Stimulated activated CD4-positive, alpha-beta T cell treated with anti-CD3 and anti-CD28 coated beads, TNF-alpha, amount 100 ng/mL, for 48 hours (primary cell): ENCODE results near the gene ILKAP.

Experiments
- DNase-seq, 3 donors: peaks; one replicate each; pipeline ENCODE4 v3.0.0-alpha.2; 2020; ENCODE audit warnings: low read depth in 3 of 3

ILKAP gene

DNA sequence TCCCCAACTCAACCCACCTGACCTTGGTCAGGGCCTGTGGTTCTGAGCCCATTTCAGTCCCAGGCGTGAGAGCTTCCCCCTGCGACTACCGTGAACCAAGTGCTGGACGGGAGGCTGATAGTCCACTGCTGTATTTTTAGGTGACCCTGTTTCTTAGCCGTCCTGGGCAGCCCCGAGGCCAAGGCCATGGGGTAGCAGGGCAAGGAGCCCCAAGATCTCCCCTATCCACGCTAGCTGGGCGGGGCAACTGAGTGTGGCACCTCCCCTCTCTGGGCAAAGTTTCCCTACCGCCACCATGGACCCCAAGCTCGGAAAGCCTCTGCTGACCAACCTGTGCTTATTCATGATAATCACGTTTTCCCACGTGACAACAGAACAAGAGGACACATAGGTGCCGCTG lies 65.6 kb downstream of the ILKAP start:
- DNase-seq, result no peak

DNA sequence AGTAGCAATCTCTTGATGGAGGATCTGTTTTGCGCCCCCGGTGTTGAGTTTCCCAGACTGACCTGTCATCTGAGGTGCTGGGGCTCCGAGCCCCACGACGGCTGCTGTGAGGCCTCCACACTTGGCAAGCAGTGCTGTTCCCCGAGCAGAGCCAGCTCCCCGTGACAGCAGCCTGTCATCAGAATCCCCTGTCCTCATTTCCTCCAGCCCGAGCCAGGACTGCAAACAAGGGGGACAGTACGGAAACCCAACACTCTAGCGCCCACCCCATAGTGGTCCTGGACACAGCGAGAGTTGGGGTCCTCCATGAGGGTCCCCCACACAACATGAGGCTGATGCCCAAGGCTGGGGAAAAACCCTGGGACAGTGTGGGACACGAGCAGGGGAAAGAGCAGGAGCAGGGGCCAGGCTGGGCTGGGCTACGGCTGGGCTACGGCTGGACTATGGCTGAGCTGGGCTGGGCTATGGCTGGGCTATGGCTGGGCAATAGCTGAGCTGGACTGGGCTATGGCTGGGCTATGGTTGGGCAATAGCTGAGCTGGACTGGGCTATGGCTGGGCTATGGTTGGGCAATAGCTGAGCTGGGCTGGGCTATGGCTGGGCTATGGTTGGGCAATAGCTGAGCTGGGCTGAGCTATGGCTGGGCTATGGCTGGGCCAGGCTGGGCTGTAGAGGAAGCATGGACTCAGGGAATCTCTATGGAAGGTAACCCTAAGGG lies 66.5 kb downstream of the ILKAP start:
- no peak for DNase-seq

DNA sequence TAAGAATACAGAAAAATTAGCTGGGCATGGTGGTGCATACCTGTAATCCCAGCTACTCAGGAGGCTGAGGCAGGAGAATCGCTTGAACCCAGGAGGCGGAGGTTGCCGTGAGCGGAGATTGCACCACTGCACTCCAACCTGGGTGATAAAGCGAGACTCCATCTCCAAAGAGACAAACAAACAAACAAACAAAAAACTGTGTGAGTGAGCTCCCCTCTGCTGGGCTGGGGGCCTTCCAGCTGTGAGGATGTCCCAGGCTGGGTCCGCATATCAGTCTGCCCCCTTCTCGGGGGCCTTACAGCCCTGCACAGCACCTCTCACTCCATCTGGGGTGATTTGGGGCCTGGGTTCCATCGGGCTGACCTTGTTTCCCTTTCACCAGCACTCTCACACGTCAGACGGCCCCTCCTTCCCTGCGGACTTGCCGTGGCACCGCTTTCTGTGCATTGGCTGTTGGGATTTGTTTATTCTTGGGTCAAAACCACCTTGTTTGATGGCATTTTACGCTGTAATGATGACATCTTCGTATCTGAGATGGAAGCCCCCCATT lies 67.8 kb downstream of the ILKAP start:
- no peak for DNase-seq

DNA sequence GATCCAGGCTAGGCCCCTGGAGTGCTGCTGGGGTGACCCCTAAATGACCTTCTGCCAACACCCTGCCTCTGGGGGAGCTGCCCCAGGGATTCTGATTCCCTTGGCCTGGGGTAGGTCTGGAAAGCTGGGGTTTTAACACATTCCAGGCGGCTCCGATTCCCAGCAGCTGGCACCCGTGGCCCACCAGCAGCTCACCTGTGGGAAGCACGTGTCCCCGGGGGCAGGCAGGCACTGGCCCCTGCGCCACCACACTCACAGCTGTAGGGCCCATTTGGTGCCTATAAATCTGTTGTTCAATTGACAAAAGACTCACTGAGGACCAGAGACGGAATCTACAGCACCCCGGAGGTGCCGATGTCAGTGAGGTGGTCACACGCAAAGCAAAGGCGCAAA lies 69.1 kb downstream of the ILKAP start:
- DNase-seq, result no peak

DNA sequence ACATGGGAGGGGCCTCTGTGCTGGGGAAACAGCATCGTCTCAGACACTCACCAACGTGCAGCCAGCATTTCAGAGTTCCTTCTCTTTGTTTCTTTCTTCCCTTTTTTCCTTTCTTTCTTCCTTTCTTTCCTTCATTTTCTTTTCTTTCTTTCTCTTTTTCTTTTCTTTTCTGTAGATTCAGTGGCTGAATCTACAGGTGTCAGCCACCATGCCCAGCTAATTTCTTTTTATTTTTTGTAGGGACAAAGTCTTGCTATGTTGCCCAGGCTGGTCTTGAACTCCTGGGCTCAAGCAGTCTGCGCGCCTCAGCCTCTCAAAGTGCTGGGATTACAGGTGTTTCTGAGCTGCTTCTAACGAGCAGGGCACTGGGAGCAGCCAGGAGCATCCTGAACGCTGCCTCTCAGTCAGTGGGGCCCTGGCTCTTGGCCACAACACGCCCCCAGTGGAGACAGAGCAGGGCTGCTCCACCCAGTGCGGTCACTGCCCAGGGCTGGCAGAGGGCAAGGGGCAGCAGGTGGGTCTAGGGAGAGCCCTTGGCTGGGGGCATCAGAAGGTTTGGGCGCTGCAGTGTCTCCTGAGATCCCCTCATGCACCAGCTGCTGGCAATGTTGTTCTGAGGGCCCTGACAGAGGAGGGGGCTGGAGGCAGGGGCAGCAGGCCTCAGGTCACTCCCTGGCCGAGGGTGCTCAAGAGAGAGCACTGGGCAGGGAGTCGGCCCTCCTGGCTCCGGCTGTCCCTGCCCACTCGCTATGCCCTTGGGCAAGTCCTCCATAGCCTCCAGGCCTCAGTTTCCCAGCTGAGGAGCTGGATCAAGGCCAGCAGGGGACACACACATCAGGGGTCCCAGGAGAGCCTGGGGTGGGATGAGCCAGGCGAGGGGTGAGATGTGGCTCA lies 69.7 kb downstream of the ILKAP start:
- no peak for DNase-seq

DNA sequence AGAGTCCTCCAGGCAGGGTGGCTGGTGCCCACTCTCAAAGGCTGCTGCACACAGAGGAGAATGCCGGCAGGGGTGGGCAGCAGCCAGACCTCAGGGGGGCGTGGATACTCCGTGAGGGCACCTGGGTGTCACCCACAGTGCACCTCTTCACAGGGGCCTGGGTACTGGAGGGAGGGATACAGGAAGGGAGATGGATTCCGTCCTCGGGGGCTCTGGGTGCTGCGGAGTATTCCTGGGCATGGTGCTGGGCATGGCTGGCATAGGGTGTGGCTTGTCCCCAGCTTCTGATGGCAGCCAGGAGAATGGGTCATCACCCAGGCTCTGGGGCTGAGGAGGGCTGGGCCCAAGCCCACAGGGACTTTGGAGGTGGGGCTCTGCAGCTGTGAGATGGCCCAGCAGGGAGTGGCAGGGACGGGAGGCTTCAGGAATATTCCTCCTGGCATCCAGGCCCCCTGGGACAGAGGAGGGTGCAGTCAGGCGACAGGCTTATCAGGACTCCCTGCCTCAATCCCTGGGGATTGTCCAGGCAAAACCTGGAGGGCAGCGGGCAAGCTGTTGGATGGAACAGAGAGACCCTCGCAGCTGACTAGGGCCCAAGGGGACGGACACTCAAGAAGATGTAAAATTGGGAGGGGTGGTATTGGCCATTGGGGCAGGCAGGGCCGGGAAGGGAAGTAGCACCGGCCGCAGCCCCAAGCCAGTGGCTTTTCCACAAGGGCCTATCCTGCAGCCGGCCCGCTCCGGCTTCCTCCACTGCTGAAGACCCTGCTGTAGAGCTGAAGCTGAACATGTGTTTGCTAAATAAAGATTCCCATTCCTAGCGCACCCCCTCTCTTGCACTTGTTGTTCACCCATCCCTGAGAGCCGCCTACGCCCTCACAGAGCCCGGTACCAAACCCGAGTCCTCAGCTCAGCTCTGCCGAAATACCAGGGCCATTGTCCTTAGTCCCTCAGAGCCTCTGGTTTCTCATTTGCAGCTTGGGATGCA lies 70.7 kb downstream of the ILKAP start:
- no peak for DNase-seq

DNA sequence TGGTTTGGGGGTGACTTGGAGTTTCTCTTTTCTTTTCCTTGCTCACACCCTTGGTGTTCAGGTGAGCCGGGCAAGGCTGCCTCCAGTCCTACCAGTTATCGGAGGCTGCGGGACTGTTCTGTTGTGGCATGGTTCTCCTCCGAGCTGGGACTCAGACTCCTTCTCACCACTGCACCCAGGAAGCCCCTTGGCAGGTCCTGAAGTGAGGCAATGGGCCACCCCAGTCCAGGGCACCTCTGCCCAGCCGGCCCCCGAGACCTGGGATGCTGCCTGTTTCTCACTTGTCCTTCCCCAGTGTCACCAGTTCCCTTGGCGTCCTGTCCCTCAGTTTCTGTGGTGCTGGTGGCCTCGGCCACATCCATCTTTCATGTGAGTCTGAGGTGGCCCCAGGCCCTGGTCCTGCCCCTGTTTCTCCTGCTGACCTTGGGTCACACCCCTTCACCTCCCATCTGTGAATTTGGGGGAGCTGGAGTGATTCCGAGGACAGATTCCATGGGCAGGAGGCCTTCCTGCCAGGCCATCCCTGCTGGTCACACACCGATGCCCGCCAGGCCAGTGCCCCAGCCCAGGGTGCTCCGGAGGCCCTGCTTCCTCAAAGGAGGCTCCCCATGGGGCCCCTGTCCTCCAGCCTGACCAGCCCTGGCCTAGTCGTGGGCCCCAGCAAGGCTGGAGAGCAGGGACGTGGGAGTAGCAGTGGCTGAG lies 71.6 kb downstream of the ILKAP start:
- DNase-seq, result no peak

DNA sequence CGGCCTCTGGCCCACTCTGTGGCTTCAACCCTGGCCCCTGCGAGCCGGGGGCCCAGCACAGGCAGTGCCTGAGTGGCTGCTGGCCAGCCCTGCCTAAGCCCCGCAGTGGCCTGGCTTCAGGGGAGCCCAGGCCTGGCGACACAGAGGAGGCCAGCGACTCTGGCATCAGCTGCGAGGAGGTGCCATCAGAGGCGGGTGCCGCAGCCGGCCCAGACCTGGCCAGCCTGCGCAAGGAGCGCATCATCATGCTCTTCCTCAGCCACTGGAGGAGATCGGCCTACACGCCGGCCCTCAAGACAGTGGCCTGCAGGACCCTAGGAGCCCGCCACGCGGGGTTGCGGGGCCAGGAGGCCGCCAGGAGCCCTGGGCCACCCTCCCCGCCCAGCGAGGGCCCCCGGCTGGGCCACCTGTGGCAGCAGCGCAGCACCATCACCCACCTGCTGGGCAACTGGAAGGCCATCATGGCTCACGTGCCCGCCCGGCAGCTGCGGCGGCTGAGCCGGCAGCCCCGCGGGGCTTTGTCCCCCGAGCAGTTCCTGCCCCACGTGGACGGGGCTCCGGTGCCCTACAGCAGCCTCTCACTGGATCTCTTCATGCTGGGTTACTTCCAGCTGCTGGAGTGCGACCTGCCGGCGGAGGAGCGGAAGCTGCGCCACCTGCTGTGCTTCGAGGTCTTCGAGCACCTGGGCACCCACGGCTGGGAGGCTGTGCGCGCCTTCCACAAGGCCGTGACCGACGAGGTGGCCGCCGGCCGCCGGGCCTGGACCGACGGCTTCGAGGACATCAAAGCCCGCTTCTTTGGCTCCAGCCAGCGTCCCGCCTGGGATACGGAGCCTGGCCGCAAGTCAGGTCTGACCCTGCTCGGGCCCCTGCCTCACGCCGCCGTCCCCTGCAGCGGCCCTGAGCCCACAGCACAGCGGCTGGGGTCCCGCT lies 72.5 kb downstream of the ILKAP start:
- DNase-seq, result no peak

DNA sequence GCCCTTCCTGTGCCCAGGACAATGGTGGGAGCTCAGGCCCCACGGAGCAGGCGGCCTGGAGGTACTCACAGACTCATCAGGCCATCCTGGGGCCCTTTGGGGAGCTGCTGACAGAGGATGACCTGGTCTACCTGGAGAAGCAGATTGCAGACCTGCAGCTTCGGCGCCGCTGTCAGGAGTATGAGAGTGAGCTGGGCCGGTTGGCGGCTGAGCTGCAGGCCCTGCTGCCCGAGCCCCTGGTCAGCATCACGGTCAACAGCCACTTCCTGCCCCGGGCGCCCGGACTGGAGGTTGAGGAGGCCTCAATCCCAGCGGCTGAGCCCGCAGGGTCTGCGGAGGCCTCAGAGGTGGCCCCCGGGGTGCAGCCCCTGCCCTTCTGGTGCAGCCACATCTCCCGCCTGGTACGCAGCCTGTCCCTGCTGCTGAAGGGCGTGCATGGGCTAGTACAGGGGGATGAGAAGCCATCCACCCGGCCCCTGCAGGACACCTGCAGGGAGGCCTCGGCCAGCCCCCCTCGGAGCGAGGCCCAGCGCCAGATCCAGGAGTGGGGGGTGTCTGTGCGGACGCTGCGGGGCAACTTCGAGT lies 73.3 kb downstream of the ILKAP start:
- no peak for DNase-seq

DNA sequence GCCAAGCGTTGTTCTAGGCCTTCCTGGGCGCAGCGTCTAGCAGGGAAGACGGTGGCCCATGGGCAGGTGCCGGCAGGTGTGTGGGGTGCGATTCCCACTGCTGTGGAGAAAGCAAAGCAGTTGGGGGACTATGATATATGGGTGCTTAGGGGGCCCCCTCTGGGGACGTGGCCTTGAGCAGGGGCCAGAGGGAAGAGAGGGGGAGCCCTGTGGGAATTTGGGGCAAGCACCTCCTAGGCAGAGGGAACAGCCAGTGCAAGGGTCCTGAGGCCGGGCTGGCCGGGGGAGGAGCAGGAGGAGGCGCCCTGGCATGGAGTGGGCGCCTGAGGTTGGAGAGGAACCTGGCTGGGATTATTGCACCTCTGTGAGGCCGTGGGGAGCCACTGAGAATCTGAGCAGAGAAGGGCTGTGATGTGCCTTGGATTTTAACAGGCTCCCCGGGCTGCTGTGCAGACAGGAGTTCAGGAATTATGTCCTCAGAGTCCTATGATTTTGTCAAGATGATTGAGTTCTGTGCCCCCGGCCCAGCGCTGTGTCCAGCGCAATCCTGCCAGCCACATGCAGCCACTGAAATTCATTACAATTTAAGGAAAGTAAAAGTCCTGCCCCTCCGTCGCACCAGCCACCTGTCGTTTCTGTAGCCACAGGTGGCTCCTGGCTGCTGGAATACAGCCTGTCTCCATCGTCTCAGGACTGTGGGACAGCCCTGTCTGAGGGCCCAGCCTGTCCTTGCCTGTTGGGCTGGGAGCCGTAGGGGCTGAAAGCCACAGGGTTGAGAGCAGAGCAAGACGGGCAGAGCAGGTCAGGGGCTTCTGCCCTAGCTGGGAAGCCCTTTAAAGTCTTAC lies 74.1 kb downstream of the ILKAP start:
- DNase-seq, result no peak

DNA sequence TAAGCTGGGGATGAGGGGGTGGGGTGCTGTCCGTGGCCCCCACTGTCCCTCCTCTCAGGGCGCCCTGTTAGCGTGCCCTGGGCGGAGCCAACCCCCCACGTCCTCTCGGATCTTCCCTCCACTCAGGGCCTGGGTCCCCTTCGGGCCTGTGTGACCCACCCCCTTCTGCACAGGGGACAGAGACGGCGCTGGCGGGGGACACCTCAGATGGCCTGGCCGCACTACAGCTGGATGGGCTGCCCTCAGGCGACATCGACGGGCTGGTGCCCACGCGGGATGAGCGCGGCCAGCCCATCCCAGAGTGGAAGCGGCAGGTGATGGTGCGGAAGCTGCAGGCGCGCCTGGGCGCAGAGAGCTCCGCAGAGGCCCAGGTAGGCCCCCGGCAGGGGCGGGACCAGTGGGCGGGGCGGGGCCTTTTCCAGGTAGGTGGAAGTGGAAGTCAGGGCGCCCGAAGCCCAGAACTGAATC lies 74.9 kb downstream of the ILKAP start:
- no peak for DNase-seq

DNA sequence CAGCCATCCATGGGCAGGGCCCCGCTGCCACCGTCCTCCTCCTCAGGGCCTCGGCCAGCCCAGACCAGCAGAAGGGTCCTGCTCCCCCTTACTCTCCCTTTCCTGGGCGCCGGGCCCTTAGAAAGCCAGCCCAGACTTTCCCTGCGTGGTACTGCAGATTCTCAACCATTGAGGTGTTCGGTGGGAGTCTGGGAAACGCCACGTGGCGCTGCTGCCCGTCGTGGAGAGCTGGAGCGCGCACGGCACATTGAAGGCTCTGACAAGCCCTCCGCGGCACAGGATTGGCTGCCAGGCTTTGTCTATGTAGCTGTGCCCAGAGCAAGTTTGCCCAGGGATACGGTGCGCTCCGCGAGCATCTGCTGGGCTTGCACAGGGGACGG lies 75.4 kb downstream of the ILKAP start:
- DNase-seq, result no peak

DNA sequence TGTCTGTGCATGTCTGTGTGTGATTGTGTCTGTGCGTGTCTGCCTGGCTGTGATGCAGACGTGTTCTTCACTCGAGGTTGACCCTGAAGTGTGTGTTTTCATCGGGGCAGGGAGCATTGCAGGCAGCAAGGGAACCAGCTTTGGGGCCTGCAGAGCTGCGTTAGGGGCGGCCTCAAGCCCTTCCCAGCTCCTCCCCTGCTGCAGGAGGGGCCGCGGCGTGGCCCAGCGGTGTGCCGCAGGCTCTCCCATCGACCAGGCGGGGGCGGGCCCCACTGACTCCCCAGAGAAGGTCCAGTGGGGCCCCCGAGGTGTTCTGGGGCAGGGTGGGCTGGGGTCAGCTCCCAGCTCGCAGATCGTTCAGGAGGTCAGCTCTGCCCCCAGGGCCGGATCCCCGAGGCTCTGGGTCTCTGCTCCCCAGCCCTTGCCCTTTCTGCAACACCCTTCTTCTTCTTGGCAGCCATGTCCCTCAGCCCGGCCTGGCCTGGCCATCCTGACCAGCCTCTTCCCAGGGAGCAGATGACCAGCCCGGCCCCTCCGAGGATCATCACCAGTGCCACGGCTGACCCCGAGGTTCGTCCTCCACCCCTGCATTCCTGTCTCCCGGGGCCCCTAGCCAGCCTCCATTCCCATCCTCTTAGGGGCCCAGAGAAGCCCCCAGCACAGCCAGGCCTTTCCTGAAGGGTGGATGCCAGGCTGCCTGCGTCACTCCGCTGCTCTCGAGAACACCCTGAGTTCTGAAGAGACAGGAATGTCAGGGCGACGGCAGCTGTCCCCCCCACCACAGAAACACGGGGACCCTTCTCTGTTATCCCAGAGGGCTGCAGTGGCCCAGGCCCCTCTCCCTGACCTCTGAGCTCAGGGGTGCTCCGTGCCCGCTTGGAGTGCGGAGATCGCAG lies 76.1 kb downstream of the ILKAP start:
- no peak for DNase-seq

DNA sequence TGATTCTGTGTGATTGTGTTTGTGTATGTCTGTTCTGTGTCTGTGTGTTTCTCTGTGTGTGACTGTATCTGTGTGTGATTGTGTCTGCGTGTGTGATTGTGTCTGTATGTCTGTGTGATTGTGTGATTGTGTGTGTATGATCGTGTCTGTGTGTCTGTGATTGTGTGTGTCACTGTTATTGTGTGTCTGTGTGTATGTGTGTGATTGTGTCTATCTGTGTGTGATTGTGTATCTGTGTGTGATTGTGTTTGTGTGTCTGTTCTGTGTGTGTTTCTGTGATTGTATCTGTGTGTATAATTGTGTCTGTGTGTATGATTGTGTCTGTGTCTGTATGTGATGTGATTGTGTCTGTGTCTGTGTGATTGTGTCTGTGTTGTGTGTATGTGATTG lies 76.7 kb downstream of the ILKAP start:
- DNase-seq, result no peak

DNA sequence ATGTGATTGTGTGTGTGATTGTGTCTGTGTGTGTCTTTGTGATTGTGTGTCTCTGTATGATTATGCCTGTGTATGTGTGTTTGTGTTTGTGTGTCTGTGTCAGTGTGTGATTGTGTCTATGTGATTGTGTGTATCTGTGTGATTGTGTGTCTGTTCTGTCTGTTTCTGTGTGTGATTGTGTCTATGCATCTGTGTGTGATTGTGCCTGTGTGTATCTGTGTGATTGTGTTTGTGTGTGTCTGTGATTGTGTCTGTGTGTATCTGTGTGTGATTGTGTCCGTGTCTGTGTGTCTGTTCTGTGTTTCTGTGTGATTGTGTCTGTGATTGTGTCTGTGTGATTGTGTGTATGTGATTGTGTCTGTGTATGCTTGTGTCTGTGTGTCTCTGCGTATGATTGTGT lies 77.2 kb downstream of the ILKAP start:
- DNase-seq, result no peak

DNA sequence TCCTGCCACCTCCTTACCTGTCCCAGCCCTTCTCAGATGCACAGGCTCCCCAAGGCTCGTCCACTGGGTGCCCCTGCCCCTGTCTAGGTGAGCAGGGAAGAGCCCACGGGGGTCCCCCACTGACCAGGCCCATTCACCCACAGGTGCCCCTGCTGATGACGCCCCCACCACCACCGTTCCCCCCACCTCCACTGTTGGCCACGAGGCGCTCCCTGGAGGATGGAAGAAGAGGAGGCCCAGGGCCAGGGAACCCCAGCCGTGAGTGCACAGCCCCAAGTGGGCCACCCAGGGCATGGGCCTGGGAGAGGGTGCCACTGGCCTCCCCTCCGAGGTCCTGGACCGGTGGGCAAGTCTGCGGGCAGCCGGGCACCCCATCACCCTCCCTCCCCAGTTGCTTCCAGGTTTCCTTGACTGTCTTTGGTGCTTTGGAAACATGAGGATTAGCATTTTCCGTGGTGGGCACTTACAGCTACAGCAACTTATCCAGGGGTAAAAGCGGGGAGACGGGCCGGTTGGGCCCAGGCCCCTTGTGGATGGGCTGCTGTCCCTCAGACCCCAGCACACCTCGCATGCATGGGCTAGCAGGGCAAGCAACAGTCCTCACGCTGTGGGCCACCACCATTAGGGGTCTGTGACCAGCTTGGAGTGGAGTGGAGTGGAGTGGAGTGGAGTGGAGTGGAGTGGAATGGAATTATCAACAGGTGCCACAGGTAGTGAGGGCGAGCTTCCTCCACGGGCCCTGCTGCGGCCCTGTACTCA lies 78.2 kb downstream of the ILKAP start:
- no peak for DNase-seq
